Breast epithelium (tissue), 3 donors: ENCODE results near the gene SLC9A5.

Source experiments
- POLR2A ChIP-seq: fragments of 450-650 bp; IDR thresholded peaks from one replicate; pipeline ENCODE4 v1.6.1; 2016; ENCODE audit warnings: antibody characterized with exemption, mild to moderate bottlenecking, moderate library complexity
- TF ChIP-seq, protein P1 (sequence below), 3 donors: fragments of 450-650 bp; IDR thresholded peaks; one replicate each; pipeline ENCODE4 v1.5.1; 2016 to 2017; ENCODE audit warnings: antibody characterized with exemption in 3 of 3, mild to moderate bottlenecking in 3 of 3, moderate library complexity in 3 of 3

DNA sequence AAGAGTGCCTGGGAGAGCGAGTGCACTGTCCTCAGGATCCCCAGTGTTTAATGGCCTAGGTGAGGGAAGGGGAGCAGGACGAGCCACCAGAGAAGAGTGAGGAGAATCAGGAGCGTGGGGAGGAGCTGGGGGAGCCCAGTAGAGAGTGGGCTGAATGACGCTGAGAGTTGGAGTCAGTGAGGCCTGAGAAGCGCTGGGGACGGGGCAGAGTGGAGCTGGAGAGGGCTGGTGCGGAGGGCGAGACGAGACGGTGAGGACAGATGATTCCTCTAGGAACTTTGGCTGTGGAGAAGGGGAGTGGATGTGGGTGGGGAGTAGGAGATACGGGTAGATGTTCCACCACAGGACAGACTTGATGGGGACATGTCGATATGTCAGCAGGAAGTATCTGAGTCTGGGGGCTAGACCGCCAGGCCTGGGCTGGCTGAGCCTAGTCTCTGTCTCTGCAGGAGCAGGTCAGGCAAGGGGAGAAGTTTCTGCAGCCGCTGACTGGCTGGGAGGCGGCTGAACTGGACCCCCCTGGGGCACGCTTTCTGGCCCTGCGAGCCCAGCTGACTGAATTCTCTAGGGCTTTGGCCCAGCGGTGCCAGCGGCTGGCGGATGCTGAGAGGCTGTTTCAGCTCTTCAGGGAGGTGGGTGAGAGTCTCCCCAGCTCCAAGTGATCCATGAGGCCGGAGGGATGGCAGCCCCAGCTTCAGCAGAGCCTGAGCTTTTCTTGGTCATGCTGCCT lies 35.2 kb downstream of the SLC9A5 start:
- no peak for TF ChIP-seq POLR2A
- TF ChIP-seq, protein P1, sequence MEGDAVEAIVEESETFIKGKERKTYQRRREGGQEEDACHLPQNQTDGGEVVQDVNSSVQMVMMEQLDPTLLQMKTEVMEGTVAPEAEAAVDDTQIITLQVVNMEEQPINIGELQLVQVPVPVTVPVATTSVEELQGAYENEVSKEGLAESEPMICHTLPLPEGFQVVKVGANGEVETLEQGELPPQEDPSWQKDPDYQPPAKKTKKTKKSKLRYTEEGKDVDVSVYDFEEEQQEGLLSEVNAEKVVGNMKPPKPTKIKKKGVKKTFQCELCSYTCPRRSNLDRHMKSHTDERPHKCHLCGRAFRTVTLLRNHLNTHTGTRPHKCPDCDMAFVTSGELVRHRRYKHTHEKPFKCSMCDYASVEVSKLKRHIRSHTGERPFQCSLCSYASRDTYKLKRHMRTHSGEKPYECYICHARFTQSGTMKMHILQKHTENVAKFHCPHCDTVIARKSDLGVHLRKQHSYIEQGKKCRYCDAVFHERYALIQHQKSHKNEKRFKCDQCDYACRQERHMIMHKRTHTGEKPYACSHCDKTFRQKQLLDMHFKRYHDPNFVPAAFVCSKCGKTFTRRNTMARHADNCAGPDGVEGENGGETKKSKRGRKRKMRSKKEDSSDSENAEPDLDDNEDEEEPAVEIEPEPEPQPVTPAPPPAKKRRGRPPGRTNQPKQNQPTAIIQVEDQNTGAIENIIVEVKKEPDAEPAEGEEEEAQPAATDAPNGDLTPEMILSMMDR (IDR thresholded peaks at IDR 0.05) = no peak
